ENCODE measurements around the gene COBL.

Gene COBL

DNA sequence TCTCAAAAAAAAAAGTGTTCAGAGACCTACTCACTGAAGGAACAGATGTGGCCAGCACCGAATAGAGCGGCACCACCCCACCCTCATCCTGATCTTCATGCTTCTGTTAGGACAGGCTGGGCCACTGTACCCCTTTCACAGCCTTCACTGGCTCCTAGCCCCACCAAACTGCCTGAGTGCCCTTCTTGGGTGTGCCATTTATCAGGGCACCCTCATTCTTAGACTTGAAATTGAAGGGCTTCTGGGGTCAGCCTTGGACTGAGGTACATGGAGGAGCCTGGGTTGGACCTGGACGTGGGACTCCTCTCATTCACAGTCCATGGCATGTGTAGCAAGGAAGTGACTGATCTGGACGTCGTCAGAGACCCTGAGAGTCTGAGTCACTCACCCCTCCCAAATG lies 190.3 kb downstream of the COBL start:
- DNase-seq (ENCODE audit: low read depth in 1 of 2, low spot score in 1 of 2), result no peak

DNA sequence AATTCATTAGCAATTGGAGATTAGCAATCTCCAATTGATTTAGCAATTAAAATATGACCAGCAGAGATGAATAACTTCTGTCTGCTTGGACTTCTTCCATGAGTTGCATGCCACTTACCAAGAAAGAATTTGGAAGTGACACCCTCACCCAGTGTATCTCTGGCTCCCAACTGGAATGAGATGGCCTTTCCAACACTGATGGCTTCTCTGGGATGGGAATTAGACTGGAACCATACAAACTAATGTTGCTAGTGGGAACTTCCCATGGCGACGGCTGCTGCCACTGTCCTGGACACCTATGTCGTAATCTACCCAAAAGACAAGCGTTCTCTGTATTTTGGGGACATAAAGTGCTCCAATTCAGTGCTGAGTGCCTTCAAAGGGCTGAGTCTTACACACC lies 192.3 kb downstream of the COBL start:
- no peak for DNase-seq (ENCODE audit: low read depth in 1 of 2, low spot score in 1 of 2)

GRCh38 chr7:51123322-51124019 lies 193.1 kb downstream of the COBL start:
- DNase-seq (ENCODE audit: low read depth in 1 of 2, low spot score in 1 of 2), result peak; percentile 32 to 64

GRCh38 chr7:51121931-51122425 lies 194.6 kb downstream of the COBL start:
- no peak for DNase-seq (ENCODE audit: low read depth in 1 of 2, low spot score in 1 of 2)

DNA sequence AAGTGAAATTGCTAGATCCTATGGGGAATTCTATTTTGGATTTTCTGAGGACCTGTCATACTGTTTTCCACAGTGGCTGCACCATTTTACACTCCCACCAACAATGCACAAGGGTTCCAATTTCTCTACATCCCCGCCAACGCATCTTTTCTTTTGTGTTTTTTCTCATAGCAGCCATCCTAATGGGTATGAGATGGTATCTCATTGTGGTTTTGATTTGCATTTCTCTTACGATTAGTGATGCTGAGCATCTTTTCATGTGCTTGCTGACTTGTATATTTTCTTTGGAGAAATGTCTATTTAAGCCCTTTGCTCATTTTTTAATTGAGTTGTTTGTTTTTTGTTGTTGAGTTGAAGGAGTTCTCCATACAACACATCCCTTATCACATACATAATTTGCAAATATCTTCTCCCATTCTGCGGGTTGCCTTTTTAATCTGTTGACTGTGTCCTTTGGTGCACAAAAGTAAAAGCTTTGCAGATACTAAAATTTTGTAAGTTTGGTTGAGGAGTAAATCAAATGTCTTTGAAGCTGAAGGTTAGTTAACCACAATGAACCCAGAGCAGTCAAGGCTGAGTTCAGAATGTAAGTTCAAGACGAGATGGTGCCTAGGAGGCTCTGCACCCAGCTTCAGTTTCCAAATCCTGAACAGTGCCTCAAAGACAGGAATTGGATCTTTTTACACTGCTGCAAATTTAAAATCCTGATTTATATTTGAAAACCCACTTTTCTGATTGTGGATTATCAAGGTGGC lies 195.4 kb downstream of the COBL start:
- DNase-seq (ENCODE audit: low read depth in 1 of 2, low spot score in 1 of 2), result no peak

DNA sequence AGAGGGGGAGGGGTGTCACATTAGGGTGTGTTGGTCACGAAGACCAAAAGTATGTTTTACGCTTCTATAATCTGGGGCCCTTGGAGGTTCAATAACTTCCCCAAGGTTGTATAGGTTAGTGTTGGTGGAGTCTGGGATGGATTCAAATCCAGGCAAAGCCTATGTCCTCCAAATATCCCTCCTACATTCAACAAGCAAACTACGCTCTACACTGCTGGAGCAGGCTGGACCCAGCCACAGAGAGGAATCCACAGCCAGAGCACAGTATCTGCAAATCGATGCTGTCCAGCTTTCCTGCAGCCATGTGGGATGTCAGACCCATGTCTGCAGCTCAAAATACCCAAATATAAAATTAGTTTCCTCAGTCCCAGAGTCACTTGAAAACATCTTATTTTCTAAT lies 198.0 kb downstream of the COBL start:
- no peak for DNase-seq (ENCODE audit: low read depth in 1 of 2, low spot score in 1 of 2)

DNA sequence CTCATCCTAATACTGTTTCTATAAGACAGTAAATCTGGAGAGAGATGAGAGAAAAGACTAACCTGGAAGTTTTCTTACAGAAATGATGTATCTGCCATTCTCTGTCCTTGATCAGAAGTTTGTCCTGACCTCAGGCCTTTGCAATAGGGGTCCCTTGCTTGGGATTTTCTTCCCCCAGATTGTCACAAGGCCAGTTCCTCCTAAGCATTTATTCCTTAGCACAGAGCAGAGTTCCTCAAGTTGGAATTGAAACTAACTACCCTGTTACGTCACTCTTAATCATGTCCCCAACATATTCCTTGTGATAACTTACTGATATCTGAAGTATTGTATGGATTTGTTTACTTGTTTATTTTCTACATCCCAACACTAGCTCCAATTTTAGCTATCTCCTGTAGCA lies 202.1 kb downstream of the COBL start:
- no peak for DNase-seq (ENCODE audit: low read depth in 1 of 2, low spot score in 1 of 2)

- DNase-seq (ENCODE audit: low read depth in 1 of 2, low spot score in 1 of 2), result no peak
Measured at GRCh38 chr7:51113962-51114361, 202.6 kb downstream of the COBL start.

DNA sequence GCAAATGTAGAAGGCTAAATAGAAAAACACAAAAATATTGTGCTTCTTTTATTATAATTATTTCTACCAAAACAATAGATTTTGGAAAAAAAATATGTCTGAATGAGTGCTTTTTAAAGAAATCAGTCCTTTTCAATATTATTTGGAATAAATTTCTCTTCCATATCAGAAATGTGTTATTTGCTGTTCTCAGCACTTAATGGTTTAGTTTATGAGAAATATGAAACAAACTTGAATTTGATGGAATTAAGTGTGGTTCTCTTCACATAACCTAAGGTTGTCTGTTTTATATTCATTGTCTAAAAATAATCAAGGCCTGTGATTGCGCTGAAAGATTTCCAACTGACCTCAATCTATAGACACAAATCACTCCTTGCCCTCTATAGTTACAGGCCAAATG lies 203.0 kb downstream of the COBL start:
- DNase-seq (ENCODE audit: low read depth in 1 of 2, low spot score in 1 of 2), result no peak

- no peak for DNase-seq (ENCODE audit: low read depth in 1 of 2, low spot score in 1 of 2)
Measured at GRCh38 chr7:51111241-51111940, 205.2 kb downstream of the COBL start.

- no peak for DNase-seq (ENCODE audit: low read depth in 1 of 2, low spot score in 1 of 2)
Measured at GRCh38 chr7:51108134-51108533, 208.5 kb downstream of the COBL start.

DNA sequence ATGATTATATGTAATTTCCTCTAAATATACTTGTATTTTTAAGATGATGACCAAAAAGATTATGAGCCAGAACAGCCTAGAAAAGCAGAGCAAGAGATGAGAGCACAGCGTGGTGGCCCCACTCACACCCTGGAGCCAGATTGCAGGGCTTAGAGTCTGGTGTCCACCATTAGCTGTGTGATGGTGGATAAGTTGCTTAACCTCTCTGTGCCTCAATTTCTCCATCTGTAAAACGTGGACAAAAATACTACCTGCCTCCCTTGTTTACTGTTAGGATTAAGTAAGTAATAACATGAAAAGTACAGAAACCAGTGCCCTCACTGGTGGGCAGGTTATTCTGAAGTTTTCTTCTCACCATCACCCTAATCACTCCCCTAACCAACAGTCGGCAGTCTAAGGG lies 212.3 kb downstream of the COBL start:
- DNase-seq (ENCODE audit: low read depth in 1 of 2, low spot score in 1 of 2), result no peak

- no peak for DNase-seq (ENCODE audit: low read depth in 1 of 2, low spot score in 1 of 2)
Measured at GRCh38 chr7:51103718-51104117, 212.9 kb downstream of the COBL start.

DNA sequence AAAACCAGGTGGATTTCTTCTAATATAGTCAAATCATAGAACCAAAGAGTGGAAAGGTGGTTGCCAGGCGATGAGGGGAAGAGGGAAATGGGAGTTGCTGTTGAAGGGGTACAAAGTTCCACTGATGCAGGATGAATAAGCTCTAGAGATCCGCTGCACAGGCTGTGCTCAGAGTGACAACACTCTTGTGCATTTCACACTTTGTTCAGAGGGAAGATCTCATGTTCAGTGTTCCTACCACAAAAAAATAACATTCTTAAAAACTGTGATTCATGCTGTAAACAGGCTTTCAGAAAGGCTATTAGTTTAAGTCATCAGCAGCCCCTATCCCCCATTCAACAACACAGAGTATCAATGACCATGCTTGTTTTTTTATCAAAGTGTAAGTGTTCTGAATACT lies 213.8 kb downstream of the COBL start:
- no peak for DNase-seq (ENCODE audit: low read depth in 1 of 2, low spot score in 1 of 2)

DNA sequence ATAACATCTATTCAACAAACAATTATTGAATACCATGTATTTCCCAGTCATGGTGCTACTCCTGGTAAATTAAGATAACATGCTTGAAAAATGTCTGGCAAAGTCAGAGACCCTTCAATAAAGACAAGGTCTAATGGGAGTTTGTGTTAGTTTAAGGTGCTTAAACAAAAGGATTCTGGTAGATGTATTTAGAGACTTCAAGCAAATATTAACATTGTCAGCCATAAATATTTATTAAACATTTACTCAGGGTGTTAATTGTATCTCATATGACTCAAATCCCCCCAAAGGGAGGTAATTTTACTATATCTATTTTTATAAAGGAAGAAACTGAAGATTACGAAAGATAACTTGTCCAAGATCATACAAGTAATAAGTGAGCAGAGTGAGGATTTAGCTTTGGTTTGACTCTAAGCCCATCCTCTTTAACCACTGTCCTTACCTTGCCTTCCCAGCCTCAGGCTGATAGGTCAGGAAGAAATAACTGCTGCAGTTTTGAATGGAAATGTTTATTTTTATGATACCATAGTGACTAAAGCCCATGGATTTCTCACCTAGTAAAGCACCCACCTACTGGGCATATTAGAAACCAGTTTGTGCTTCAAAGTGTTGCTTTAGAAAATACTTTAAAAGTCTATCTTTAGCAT lies 215.4 kb downstream of the COBL start:
- DNase-seq (ENCODE audit: low read depth in 1 of 2, low spot score in 1 of 2), result no peak

DNA sequence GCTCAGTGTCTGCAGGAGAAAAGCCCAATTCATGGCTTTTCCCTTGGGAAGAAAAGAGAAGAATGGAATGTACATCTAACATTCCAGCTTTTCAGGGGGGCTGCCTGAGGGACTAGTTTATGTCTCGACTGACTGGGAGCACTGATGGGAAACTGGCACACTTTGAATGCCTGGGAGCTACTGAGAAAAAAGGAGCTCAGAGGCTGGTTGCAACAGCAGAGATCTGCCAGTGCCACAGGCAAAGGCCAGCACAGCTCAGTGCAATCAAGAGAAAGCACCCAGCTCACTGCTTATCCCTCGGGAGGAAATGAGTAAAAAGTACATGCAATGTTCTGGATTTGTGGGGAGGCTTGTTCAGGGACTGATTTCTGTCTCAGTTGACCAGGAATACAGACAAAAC lies 226.2 kb downstream of the COBL start:
- no peak for DNase-seq (ENCODE audit: low read depth in 1 of 2, low spot score in 1 of 2)

DNA sequence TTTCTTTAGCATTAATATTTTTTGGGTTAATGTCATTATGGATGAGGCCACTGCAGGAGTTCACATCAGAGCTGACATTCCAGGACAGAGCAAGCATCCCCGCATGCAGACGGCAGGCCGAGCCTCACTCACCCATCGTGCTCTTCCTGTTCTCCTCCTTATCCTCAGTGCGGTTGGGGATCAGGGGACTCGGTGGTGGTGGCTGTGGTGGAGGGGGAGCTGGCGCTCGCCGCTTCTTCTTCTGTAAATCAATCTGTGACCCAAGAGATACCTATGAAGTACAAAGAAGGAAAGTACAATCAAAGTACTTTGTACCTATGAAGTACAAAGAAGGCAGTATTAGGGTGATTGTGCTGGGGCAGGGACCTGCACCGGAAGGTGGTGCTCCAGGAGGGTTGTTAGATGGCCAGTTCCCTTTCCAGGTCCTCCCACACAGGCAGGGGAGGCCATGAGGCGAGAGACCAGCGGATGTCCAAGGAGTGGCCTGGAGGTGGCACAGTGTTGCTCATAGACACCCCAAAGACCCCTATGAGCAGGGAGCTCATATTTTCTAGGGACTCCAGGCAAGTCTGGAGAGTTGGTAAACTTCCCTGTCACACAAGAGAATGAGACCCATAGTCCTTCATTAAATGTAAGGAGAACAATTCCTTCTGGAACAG lies 231.4 kb downstream of the COBL start:
- DNase-seq (ENCODE audit: low read depth in 1 of 2, low spot score in 1 of 2), result no peak

DNA sequence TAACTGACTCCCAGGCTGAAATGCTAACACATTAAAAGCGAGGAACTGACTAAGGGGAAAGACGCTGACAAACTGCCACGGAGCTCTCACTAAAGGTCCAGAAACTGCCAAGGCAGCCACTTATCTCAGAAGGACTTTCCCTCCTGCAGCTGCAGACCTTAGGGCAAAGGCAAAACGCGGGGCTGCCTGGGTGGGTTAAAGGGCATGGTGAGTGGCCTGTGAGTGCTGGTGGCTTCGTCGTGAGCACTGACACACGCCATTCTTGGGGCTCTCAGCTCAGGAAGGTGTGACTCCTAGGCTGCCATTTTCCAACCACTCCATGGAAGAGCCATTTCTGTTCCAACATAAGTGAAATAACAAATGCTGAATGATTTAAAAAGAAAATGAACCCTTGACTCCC lies 232.5 kb downstream of the COBL start:
- no peak for DNase-seq (ENCODE audit: low read depth in 1 of 2, low spot score in 1 of 2)

DNA sequence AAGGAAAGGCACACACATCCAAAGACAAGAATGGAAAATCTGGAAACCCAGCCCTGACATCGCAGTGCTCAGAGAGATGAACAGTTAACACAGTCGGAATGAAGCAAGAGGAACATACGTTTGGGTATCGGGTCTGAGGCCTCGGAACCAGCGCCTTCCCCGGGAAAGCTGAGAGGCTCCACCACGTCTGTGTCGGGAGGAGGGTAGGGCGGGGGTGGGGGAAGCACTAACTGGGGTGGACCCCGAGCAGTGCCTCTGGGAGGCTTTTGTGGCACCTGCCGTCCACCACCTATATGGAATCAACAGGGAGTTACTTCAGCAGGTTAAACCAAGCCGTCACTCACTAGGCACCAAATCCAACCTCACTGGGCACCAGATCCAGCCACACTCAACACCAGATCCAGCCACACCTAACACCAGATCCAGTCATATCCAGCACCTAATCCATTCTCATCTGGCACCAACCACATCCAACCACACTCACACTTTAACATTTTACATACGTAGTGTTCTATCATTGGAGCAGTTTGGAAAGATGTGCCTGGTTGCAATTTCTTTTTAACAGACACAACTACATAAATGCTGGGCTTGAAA lies 233.6 kb downstream of the COBL start:
- no peak for DNase-seq (ENCODE audit: low read depth in 1 of 2, low spot score in 1 of 2)

DNA sequence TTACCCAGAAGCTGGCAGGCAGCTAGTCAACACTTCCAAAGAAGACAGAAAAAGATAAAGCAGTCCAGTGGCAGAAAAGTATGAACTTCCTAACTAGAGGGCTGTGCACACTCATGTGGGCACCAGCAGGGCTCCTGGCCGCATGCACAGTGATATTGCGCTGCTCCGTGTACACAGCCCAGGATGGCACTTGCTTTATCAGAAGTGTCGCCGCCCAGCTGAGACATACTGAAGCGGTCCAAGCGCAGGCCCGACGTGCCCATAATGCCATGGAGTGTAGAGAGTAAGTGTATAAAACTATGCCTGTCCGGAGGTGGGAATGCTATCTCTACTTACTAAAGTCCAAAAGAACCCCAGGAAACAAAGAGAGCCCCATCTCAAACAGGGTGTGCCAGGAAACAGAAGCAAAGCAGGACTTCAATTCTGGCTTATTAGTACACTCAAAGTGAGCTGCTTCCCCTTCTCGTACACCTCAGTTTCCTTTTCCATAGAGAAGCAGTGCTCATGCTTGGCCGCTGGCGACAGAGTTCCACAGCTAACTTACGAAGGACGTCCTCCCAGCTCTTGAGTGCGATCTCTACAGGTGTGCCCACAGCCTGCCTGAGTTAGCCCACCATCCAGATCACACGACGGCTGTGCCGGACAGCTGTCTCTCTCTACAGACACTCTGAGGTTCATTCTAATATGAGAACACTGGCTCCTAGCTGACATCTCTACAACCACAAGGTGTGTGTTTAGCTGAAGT lies 234.3 kb downstream of the COBL start:
- no peak for DNase-seq (ENCODE audit: low read depth in 1 of 2, low spot score in 1 of 2)

All from activated CD4-positive, alpha-beta T cell treated with anti-CD3 and anti-CD28 coated beads, Interleukin-2, amount 50 U/mL, for 24 hours (primary cell).